Neural progenitor cell (in vitro differentiated cells): ENCODE results near the gene ITPK1. TPM values are rescaled to one million over a fixed set of nuclear protein-coding genes. Genes with fewer than 3 reads are reported as not detected.
"Not testable (repeated sequence)": the region's sequence is repeated elsewhere in the genome, so short reads cannot be mapped to it uniquely, and the experiment has no call there.

Experiments used
- DNase-seq: peaks from one replicate; pipeline ENCODE4 v3.0.0-alpha.2; 2016; ENCODE audit warnings: low spot score
- H2AFZ ChIP-seq: fragments of 200-600 bp; sonication (generic); replicated peaks from 2 replicates; pipeline ENCODE4 v1.6.1; 2016; ENCODE audit warnings: antibody characterized with exemption
- H3F3A ChIP-seq: fragments of 200-600 bp; sonication (generic); 2 replicates; pipeline ENCODE4 v1.6.1; 2016; ENCODE audit warnings: antibody characterized with exemption, low read depth
- H3K27ac ChIP-seq: fragments of 200-600 bp; sonication (generic); 2 replicates; pipeline ENCODE4 v1.5.1; 2016; ENCODE audit warnings: mild to moderate bottlenecking
- H3K27me3 ChIP-seq: fragments of 200-600 bp; sonication (generic); 2 replicates; pipeline ENCODE4 v1.6.1; 2016; ENCODE audit warnings: mild to moderate bottlenecking, moderate library complexity
- H3K36me3 ChIP-seq: fragments of 200-600 bp; sonication (generic); 2 replicates; pipeline ENCODE4 v1.5.1; 2016
- H3K4me1 ChIP-seq: fragments of 200-600 bp; sonication (generic); 2 replicates; pipeline ENCODE4 v1.6.1; 2016; ENCODE audit warnings: mixed run types
- H3K4me2 ChIP-seq: fragments of 200-600 bp; sonication (generic); 2 replicates; pipeline ENCODE4 v1.6.1; 2016
- H3K4me3 ChIP-seq: fragments of 200-600 bp; sonication (generic); 2 replicates; pipeline ENCODE4 v1.5.1; 2016
- H3K79me2 ChIP-seq: fragments of 200-600 bp; sonication (generic); 2 replicates; pipeline ENCODE4 v1.6.1; 2016; ENCODE audit warnings: low read depth
- H3K9ac ChIP-seq: fragments of 200-600 bp; sonication (generic); 2 replicates; pipeline ENCODE4 v1.6.1; 2016
- H3K9me3 ChIP-seq: fragments of 200-600 bp; sonication (generic); 2 replicates; pipeline ENCODE4 v1.5.1; 2016; ENCODE audit warnings: low read depth
- H4K20me1 ChIP-seq: fragments of 200-600 bp; sonication (generic); 2 replicates; pipeline ENCODE4 v1.6.1; 2016; ENCODE audit warnings: low read depth
- H3K27ac Mint-ChIP-seq: 3 replicates; pipeline ENCODE4 v1.8.0; 2021; ENCODE audit warnings: mixed read lengths
- H3K27me3 Mint-ChIP-seq: 2 replicates; pipeline ENCODE4 v1.8.0; 2022; ENCODE audit warnings: low read depth, mild to moderate bottlenecking, inconsistent platforms, moderate library complexity, mixed read lengths; ENCODE audit not compliant: insufficient read depth
- H3K36me3 Mint-ChIP-seq: 3 replicates; pipeline ENCODE4 v1.8.0; 2021; ENCODE audit warnings: mixed read lengths
- H3K4me1 Mint-ChIP-seq: 3 replicates; pipeline ENCODE4 v1.8.0; 2021; ENCODE audit warnings: mixed read lengths
- H3K4me3 Mint-ChIP-seq: 3 replicates; pipeline ENCODE4 v1.8.0; 2021; ENCODE audit warnings: mild to moderate bottlenecking, moderate library complexity, mixed read lengths
- H3K9me3 Mint-ChIP-seq: 3 replicates; pipeline ENCODE4 v1.8.0; 2020; ENCODE audit warnings: mixed read lengths
- CTCF ChIP-seq: fragments of 200-600 bp; sonication (generic); IDR thresholded peaks from 2 replicates; pipeline ENCODE4 v1.5.1; 2017; ENCODE audit warnings: antibody characterized with exemption, mild to moderate bottlenecking
- EZH2 ChIP-seq: fragments of 200-600 bp; sonication (generic); IDR thresholded peaks from 2 replicates; pipeline ENCODE4 v1.6.1; 2017; ENCODE audit warnings: antibody characterized with exemption, mild to moderate bottlenecking, moderate library complexity
- EZH2phosphoT487 ChIP-seq: fragments of 200-600 bp; sonication (generic); IDR thresholded peaks from 2 replicates; pipeline ENCODE4 v1.6.1; 2017; ENCODE audit warnings: antibody characterized with exemption
- total RNA-seq: library from RNA; depleted of rRNA; stranded (reverse); fragments of >200 nt; gene quantifications from 2 replicates; pipeline ENCODE4 v1.2.3, GENCODE V29; 2015; ENCODE audit warnings: low replicate concordance

Gene ITPK1
- total RNA-seq, 1 donor from 2014 or later, result 25.8 TPM

GRCh38 chr14:93106541-93107156, 9.1 kb downstream of the ITPK1 start:
- Histone ChIP-seq H3K79me2 (peaks cover 90% of the 10 kb centered on the region), H3K36me3 (no peaks in the 10 kb centered on the region), H3K27me3 (no peaks in the 10 kb centered on the region), H3K9ac (no peak overlapping the region), H2AFZ (no peak overlapping the region), H3K27ac (no peak overlapping the region), H3K9me3 (no peaks in the 10 kb centered on the region), H3K4me3 (no peak overlapping the region), H3K4me1 (peaks cover 12% of the 10 kb centered on the region), H4K20me1 (peaks cover 39% of the 10 kb centered on the region), H3F3A (no peaks in the 10 kb centered on the region), H3K4me2 (no peak overlapping the region)
- no peaks in the 10 kb centered on the region for H3K9me3 Mint-ChIP-seq
- no peak overlapping the region for H3K4me3 Mint-ChIP-seq
- no peaks in the 10 kb centered on the region for H3K36me3 Mint-ChIP-seq
- H3K27me3 Mint-ChIP-seq, result peaks cover 2% of the 10 kb centered on the region
- no peak for DNase-seq
- no peak overlapping the region for H3K27ac Mint-ChIP-seq
- TF ChIP-seq EZH2phosphoT487, result no peak
- no peak for TF ChIP-seq CTCF
- no peak for TF ChIP-seq EZH2
- H3K4me1 Mint-ChIP-seq, result peaks cover 14% of the 10 kb centered on the region

- H3K36me3 ChIP-seq, result not testable (repeated sequence)
These were observed 9.9 kb downstream of the ITPK1 start for GRCh38 chr14:93105856-93106255.

GRCh38 chr14:93105362-93105761, 10.4 kb downstream of the ITPK1 start:
- no peaks in the 10 kb centered on the region for H3F3A ChIP-seq
- Mint-ChIP-seq H3K4me1 (peaks cover 14% of the 10 kb centered on the region), H3K4me3 (no peak overlapping the region), H3K27ac (no peak overlapping the region), H3K36me3 (no peaks in the 10 kb centered on the region), H3K9me3 (no peaks in the 10 kb centered on the region), H3K27me3 (peaks cover 2% of the 10 kb centered on the region)
- H3K27me3 ChIP-seq, result no peaks in the 10 kb centered on the region
- no peak overlapping the region for H3K4me3 ChIP-seq
- peaks cover 9% of the 10 kb centered on the region for H3K4me1 ChIP-seq
- H3K9me3 ChIP-seq, result no peaks in the 10 kb centered on the region
- peaks cover 47% of the 10 kb centered on the region for H4K20me1 ChIP-seq
- no peak overlapping the region for H3K4me2 ChIP-seq
- no peak for DNase-seq
- H3K79me2 ChIP-seq, result peaks cover 85% of the 10 kb centered on the region
- H3K27ac ChIP-seq, result no peak overlapping the region
- no peak overlapping the region for H2AFZ ChIP-seq
- TF ChIP-seq EZH2phosphoT487 (no peak), EZH2 (no peak), CTCF (no peak)
- H3K9ac ChIP-seq, result no peak overlapping the region
- no peaks in the 10 kb centered on the region for H3K36me3 ChIP-seq

More at GRCh38 chr14:93105856-93106255, 9.9 kb downstream of the ITPK1 start:
- H3K79me2 ChIP-seq, result peaks cover 90% of the 10 kb centered on the region
- H3K4me3 ChIP-seq, H3K4me2 ChIP-seq, H3K27me3 Mint-ChIP-seq, DNase-seq, H3K27ac Mint-ChIP-seq, H3K4me3 Mint-ChIP-seq, H3F3A ChIP-seq, H3K27me3 ChIP-seq, H3K9me3 Mint-ChIP-seq, H3K27ac ChIP-seq, H2AFZ ChIP-seq, H3K9ac ChIP-seq, H3K9me3 ChIP-seq, H3K36me3 Mint-ChIP-seq: not testable (repeated sequence)
- peaks cover 47% of the 10 kb centered on the region for H4K20me1 ChIP-seq
- H3K4me1 ChIP-seq, result peaks cover 12% of the 10 kb centered on the region
- peaks cover 14% of the 10 kb centered on the region for H3K4me1 Mint-ChIP-seq

GRCh38 chr14:93104961-93105360, 10.8 kb downstream of the ITPK1 start:
- Mint-ChIP-seq H3K4me1 (peaks cover 13% of the 10 kb centered on the region), H3K27ac (no peak overlapping the region), H3K27me3 (peaks cover 6% of the 10 kb centered on the region), H3K9me3 (no peaks in the 10 kb centered on the region), H3K4me3 (no peak overlapping the region), H3K36me3 (no peaks in the 10 kb centered on the region)
- Histone ChIP-seq H3K79me2 (peaks cover 81% of the 10 kb centered on the region), H3K4me1 (peaks cover 5% of the 10 kb centered on the region), H3K9ac (no peak overlapping the region), H3F3A (no peaks in the 10 kb centered on the region), H3K4me2 (no peak overlapping the region), H3K36me3 (no peaks in the 10 kb centered on the region), H3K27ac (no peak overlapping the region), H3K9me3 (no peaks in the 10 kb centered on the region), H4K20me1 (peaks cover 50% of the 10 kb centered on the region), H3K4me3 (no peak overlapping the region), H3K27me3 (no peaks in the 10 kb centered on the region), H2AFZ (no peak overlapping the region)
- no peak for DNase-seq
- TF ChIP-seq CTCF (peak; percentile 26), EZH2phosphoT487 (no peak)
